LNCAP (cell line): Measurements from ENCODE around the gene NDUFB11.

Experiments used
- CTCF ChIP-seq: fragments of 450-650 bp; IDR thresholded peaks from 2 replicates; pipeline ENCODE4 v1.5.1; 2017; ENCODE audit warnings: mild to moderate bottlenecking

The NDUFB11 gene

GRCh38 chrX:47151435-47151834, 6.9 kb upstream of the NDUFB11 start:
- no peak for TF ChIP-seq CTCF

GRCh38 chrX:47148946-47149345, 4.4 kb upstream of the NDUFB11 start:
- no peak for TF ChIP-seq CTCF

GRCh38 chrX:47146936-47147859, 2.7 kb upstream of the NDUFB11 start:
- no peak for TF ChIP-seq CTCF

GRCh38 chrX:47146121-47146935, 1.8 kb upstream of the NDUFB11 start:
- TF ChIP-seq CTCF: no peak

- TF ChIP-seq CTCF: no peak
These were observed 1.1 kb upstream of the NDUFB11 start for GRCh38 chrX:47145395-47146120.

GRCh38 chrX:47143894-47144625, 442 bp downstream of the NDUFB11 start:
- no peak for TF ChIP-seq CTCF

- TF ChIP-seq CTCF: no peak
These were observed 6.3 kb downstream of the NDUFB11 start for GRCh38 chrX:47138171-47138570.
